Epidermal melanocyte (primary cell): ENCODE measurements around the gene PDE2A.

Experiments used
- DNase-seq: peaks from one replicate; pipeline ENCODE4 v3.0.0; 2011; ENCODE audit warnings: low spot score; ENCODE audit not compliant: insufficient read length

Gene PDE2A

GRCh38 chr11:72615329-72615728 lies 58.9 kb downstream of the PDE2A start:
- no peak for DNase-seq

- DNase-seq: no peak
These were observed 59.8 kb downstream of the PDE2A start for GRCh38 chr11:72614381-72614780.

- no peak for DNase-seq
These were observed 60.2 kb downstream of the PDE2A start for GRCh38 chr11:72613977-72614376.

- DNase-seq: no peak
These were observed 60.8 kb downstream of the PDE2A start for GRCh38 chr11:72613450-72613849.

GRCh38 chr11:72609476-72609875 lies 64.7 kb downstream of the PDE2A start:
- DNase-seq: no peak

- DNase-seq: no peak
These were observed 65.2 kb downstream of the PDE2A start for GRCh38 chr11:72609045-72609444.

GRCh38 chr11:72607496-72607895 lies 66.7 kb downstream of the PDE2A start:
- no peak for DNase-seq

GRCh38 chr11:72606748-72607468 lies 67.3 kb downstream of the PDE2A start:
- DNase-seq: no peak

GRCh38 chr11:72605973-72606747 lies 68.1 kb downstream of the PDE2A start:
- no peak for DNase-seq

GRCh38 chr11:72604256-72604655 lies 70.0 kb downstream of the PDE2A start:
- DNase-seq: no peak

GRCh38 chr11:72602250-72602904 lies 71.8 kb downstream of the PDE2A start:
- DNase-seq: no peak

- no peak for DNase-seq
These were observed 73.7 kb downstream of the PDE2A start for GRCh38 chr11:72600557-72600956.

- no peak for DNase-seq
These were observed 74.7 kb downstream of the PDE2A start for GRCh38 chr11:72599325-72600117.

GRCh38 chr11:72598906-72599305 lies 75.3 kb downstream of the PDE2A start:
- no peak for DNase-seq

- no peak for DNase-seq
These were observed 75.8 kb downstream of the PDE2A start for GRCh38 chr11:72598466-72598865.

GRCh38 chr11:72597721-72598120 lies 76.5 kb downstream of the PDE2A start:
- DNase-seq: no peak

- no peak for DNase-seq
These were observed 78.9 kb downstream of the PDE2A start for GRCh38 chr11:72595292-72595684.

- DNase-seq: no peak
These were observed 79.5 kb downstream of the PDE2A start for GRCh38 chr11:72594493-72595291.

GRCh38 chr11:72592698-72593495 lies 81.3 kb downstream of the PDE2A start:
- DNase-seq: no peak
